ENCODE measurements around the gene EMSY.

- TF ChIP-seq POLR2A (IDR thresholded peaks at IDR 0.05; ENCODE audit: low read depth, low read length): no peak
- no peak for TF ChIP-seq SPI1 (IDR thresholded peaks at IDR 0.05; ENCODE audit: low read depth, low read length)
- TF ChIP-seq POLR2AphosphoS5 (IDR thresholded peaks at IDR 0.05; ENCODE audit: low read depth, low read length): no peak
- TF ChIP-seq TAF1 (IDR thresholded peaks at IDR 0.05; ENCODE audit: low read depth, low read length): no peak
- no peak for TF ChIP-seq POU2F2 (IDR thresholded peaks at IDR 0.05; ENCODE audit: low read depth, low read length)
Observed at GRCh38 chr11:76601724-76602123, 156.9 kb downstream of the EMSY start.
